Mammary epithelial cell (primary cell): ENCODE data around the gene IKZF5.

ENCODE experiments used
- CTCF ChIP-seq, 2 donors: IDR thresholded peaks in 1 of 2; conservative IDR thresholded peaks in 1 of 2; 2 replicates each; pipeline ENCODE4 v1.5.1; 2011 to 2012; ENCODE audit warnings: inconsistent platforms in 2 of 2, low read length in 2 of 2, mild to moderate bottlenecking in 2 of 2, control low read depth in 1 of 2, low read depth in 1 of 2; ENCODE audit not compliant: insufficient read depth in 1 of 2; ENCODE audit errors: extremely low read depth in 1 of 2
- EZH2 ChIP-seq: IDR thresholded peaks from 2 replicates; pipeline ENCODE4 v1.6.1; 2012; ENCODE audit warnings: low read length, inconsistent platforms, borderline replicate concordance

GRCh38 chr10:122949296-122949695 is 59.3 kb downstream of the IKZF5 start:
- no peak for TF ChIP-seq CTCF (conservative IDR thresholded peaks at IDR 0.05 in 1 of 2, IDR thresholded peaks at IDR 0.05 in 1 of 2; ENCODE audit: extremely low read depth in 1 of 2, insufficient read depth in 1 of 2, low read depth in 1 of 2, low read length in 2 of 2)
- no peak for TF ChIP-seq EZH2
